ENCODE measurements around the gene KRTAP2-1.
"Not testable (repeated sequence)": the region's sequence is repeated elsewhere in the genome, so short reads cannot be mapped to it uniquely, and the experiment has no call there.

KRTAP2-1 gene

DNA sequence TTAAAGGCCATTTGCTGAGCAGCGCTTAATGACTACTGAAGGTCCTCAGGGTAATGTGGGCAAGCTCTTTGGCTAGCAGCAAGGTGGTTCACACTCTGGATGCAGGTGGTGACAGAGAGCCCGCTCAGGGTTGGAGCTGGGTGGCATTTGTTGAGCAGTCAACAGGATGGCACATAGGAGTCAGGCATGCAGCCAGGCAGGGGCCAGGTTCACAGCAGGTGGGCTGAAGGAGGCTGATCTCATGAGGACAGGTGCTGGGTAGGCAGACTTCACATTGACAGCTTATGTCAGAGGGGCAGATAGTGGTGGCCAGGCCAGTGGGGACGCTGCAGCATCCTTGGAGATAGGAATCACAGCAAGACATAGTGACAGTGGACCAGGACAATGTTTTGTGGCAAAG is 42.7 kb downstream of the KRTAP2-1 start:
- Histone ChIP-seq H3K9ac (ENCODE audit: low read depth, low read length) (no peak overlapping the region), H2AFZ (ENCODE audit: low read depth, low read length) (no peak overlapping the region), H3K79me2 (ENCODE audit: insufficient read depth, low read length) (no peaks in the 10 kb centered on the region), H3K9me3 (ENCODE audit: insufficient read depth, low read length, severe bottlenecking) (no peaks in the 10 kb centered on the region), H3K4me3 (ENCODE audit: low read depth in 1 of 2, low read length in 2 of 2) (no peak overlapping the region), H3K36me3 (ENCODE audit: insufficient read depth, low read length) (no peaks in the 10 kb centered on the region), H3K27me3 (ENCODE audit: insufficient read depth, low read length, poor library complexity) (peaks cover 31% of the 10 kb centered on the region), H3K4me1 (ENCODE audit: insufficient read depth, low read length) (no peaks in the 10 kb centered on the region), H3K27ac (ENCODE audit: low read length) (no peak overlapping the region), H3K4me2 (ENCODE audit: insufficient read depth, low read length) (no peak overlapping the region), H4K20me1 (ENCODE audit: insufficient read depth, low read length) (no peaks in the 10 kb centered on the region)
- no peak for DNase-seq
- TF ChIP-seq, protein P1, sequence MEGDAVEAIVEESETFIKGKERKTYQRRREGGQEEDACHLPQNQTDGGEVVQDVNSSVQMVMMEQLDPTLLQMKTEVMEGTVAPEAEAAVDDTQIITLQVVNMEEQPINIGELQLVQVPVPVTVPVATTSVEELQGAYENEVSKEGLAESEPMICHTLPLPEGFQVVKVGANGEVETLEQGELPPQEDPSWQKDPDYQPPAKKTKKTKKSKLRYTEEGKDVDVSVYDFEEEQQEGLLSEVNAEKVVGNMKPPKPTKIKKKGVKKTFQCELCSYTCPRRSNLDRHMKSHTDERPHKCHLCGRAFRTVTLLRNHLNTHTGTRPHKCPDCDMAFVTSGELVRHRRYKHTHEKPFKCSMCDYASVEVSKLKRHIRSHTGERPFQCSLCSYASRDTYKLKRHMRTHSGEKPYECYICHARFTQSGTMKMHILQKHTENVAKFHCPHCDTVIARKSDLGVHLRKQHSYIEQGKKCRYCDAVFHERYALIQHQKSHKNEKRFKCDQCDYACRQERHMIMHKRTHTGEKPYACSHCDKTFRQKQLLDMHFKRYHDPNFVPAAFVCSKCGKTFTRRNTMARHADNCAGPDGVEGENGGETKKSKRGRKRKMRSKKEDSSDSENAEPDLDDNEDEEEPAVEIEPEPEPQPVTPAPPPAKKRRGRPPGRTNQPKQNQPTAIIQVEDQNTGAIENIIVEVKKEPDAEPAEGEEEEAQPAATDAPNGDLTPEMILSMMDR (IDR thresholded peaks at IDR 0.05; ENCODE audit: borderline replicate concordance, extremely low read depth, low read length, poor library complexity, severe bottlenecking), result no peak
- no peak for TF ChIP-seq EZH2 (IDR thresholded peaks at IDR 0.05; ENCODE audit: borderline replicate concordance, low read depth, low read length, severe bottlenecking)
- no peak for ATAC-seq (ENCODE audit: insufficient read depth, low read depth)

DNA sequence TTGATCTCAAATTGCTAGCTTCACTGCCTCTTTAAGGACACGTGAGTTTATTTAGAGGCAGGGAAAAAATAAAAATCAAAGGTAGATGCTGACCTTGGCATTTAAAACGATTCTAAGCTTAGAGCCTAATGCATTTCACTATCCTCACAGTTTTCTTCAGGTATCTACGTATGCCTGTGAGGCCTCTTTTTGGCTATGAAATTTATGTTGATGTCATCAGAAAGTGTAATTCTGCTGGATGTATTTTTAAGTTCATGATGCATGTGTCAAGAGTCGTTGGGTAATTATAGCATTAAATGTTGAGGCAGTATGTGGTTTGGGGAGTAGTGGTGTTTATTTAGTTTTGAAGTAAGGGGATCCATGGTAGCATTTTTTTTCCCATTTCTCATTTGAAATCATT is 43.2 kb downstream of the KRTAP2-1 start:
- DNase-seq, result no peak
- no peaks in the 10 kb centered on the region for H3K4me1 ChIP-seq (ENCODE audit: insufficient read depth, low read length)
- H3K36me3 ChIP-seq (ENCODE audit: insufficient read depth, low read length), result no peaks in the 10 kb centered on the region
- H3K9me3 ChIP-seq (ENCODE audit: insufficient read depth, low read length, severe bottlenecking), result no peaks in the 10 kb centered on the region
- no peak overlapping the region for H3K4me2 ChIP-seq (ENCODE audit: insufficient read depth, low read length)
- no peak overlapping the region for H3K9ac ChIP-seq (ENCODE audit: low read depth, low read length)
- no peaks in the 10 kb centered on the region for H4K20me1 ChIP-seq (ENCODE audit: insufficient read depth, low read length)
- peaks cover 31% of the 10 kb centered on the region for H3K27me3 ChIP-seq (ENCODE audit: insufficient read depth, low read length, poor library complexity)
- H2AFZ ChIP-seq (ENCODE audit: low read depth, low read length), result no peak overlapping the region
- no peak overlapping the region for H3K4me3 ChIP-seq (ENCODE audit: low read depth in 1 of 2, low read length in 2 of 2)
- TF ChIP-seq EZH2 (IDR thresholded peaks at IDR 0.05; ENCODE audit: borderline replicate concordance, low read depth, low read length, severe bottlenecking), result no peak
- TF ChIP-seq, protein P1 (IDR thresholded peaks at IDR 0.05; ENCODE audit: borderline replicate concordance, extremely low read depth, low read length, poor library complexity, severe bottlenecking), result no peak
- H3K79me2 ChIP-seq (ENCODE audit: insufficient read depth, low read length), result no peaks in the 10 kb centered on the region
- H3K27ac ChIP-seq (ENCODE audit: low read length), result no peak overlapping the region
- no peak for ATAC-seq (ENCODE audit: insufficient read depth, low read depth)

DNA sequence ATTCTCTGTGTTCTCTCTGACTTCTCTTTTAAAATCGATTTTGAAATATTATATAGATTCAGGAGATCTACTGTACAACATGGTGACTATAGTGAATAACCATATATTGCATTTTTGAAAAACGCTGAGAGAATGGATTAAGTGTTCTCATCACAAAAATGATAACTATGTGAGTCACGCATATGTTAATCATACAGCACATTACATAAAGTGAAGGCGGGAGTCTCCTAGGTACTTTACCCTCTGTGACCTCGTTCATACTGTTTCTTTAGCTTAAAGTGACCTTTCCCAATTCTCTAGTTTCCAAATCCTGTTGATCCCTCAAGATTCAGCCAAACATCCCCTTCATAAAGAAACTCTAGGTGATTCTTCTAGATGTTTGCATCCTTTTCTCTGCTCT is 44.3 kb downstream of the KRTAP2-1 start:
- H3K9ac ChIP-seq (ENCODE audit: low read depth, low read length), result no peak overlapping the region
- H3K9me3 ChIP-seq (ENCODE audit: insufficient read depth, low read length, severe bottlenecking), result no peaks in the 10 kb centered on the region
- no peak overlapping the region for H3K4me2 ChIP-seq (ENCODE audit: insufficient read depth, low read length)
- DNase-seq (no peak), ATAC-seq (ENCODE audit: insufficient read depth, low read depth) (no peak)
- no peaks in the 10 kb centered on the region for H3K36me3 ChIP-seq (ENCODE audit: insufficient read depth, low read length)
- TF ChIP-seq, protein P1 (IDR thresholded peaks at IDR 0.05; ENCODE audit: borderline replicate concordance, extremely low read depth, low read length, poor library complexity, severe bottlenecking), result no peak
- no peak for TF ChIP-seq EZH2 (IDR thresholded peaks at IDR 0.05; ENCODE audit: borderline replicate concordance, low read depth, low read length, severe bottlenecking)
- no peak overlapping the region for H3K4me3 ChIP-seq (ENCODE audit: low read depth in 1 of 2, low read length in 2 of 2)
- H3K27me3 ChIP-seq (ENCODE audit: insufficient read depth, low read length, poor library complexity), result peaks cover 27% of the 10 kb centered on the region
- H4K20me1 ChIP-seq (ENCODE audit: insufficient read depth, low read length), result no peaks in the 10 kb centered on the region
- no peak overlapping the region for H3K27ac ChIP-seq (ENCODE audit: low read length)
- H3K79me2 ChIP-seq (ENCODE audit: insufficient read depth, low read length), result no peaks in the 10 kb centered on the region
- H3K4me1 ChIP-seq (ENCODE audit: insufficient read depth, low read length), result no peaks in the 10 kb centered on the region
- no peak overlapping the region for H2AFZ ChIP-seq (ENCODE audit: low read depth, low read length)

DNA sequence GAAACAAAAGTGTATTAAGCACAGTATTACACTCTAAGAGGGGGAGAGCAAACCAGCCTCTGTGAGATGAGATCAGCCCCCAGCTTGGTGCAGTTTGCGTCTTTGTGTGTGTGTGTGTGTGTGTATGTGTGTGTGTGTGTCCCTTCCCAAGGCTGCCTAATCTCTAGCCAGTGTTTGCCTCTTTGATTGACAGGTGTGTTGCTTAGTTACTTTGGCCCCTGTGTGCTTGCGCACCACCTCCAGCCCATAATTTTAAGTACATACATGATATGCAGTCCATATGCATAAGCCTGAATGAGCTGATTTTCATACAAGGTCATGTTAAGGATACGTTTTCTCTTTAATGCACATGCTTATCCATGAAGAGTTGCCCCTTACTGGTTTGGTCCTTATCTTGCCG is 45.3 kb downstream of the KRTAP2-1 start:
- H3K4me3 ChIP-seq (ENCODE audit: low read depth in 1 of 2, low read length in 2 of 2), result no peak overlapping the region
- H2AFZ ChIP-seq (ENCODE audit: low read depth, low read length), result no peak overlapping the region
- no peaks in the 10 kb centered on the region for H3K4me1 ChIP-seq (ENCODE audit: insufficient read depth, low read length)
- no peaks in the 10 kb centered on the region for H4K20me1 ChIP-seq (ENCODE audit: insufficient read depth, low read length)
- no peak overlapping the region for H3K27ac ChIP-seq (ENCODE audit: low read length)
- H3K36me3 ChIP-seq (ENCODE audit: insufficient read depth, low read length), result no peaks in the 10 kb centered on the region
- no peak overlapping the region for H3K9ac ChIP-seq (ENCODE audit: low read depth, low read length)
- peaks cover 37% of the 10 kb centered on the region for H3K27me3 ChIP-seq (ENCODE audit: insufficient read depth, low read length, poor library complexity)
- no peak for DNase-seq
- no peaks in the 10 kb centered on the region for H3K79me2 ChIP-seq (ENCODE audit: insufficient read depth, low read length)
- TF ChIP-seq, protein P1 (IDR thresholded peaks at IDR 0.05; ENCODE audit: borderline replicate concordance, extremely low read depth, low read length, poor library complexity, severe bottlenecking), result no peak
- TF ChIP-seq EZH2 (IDR thresholded peaks at IDR 0.05; ENCODE audit: borderline replicate concordance, low read depth, low read length, severe bottlenecking), result no peak
- ATAC-seq (ENCODE audit: insufficient read depth, low read depth), result no peak
- no peaks in the 10 kb centered on the region for H3K9me3 ChIP-seq (ENCODE audit: insufficient read depth, low read length, severe bottlenecking)
- H3K4me2 ChIP-seq (ENCODE audit: insufficient read depth, low read length), result no peak overlapping the region

DNA sequence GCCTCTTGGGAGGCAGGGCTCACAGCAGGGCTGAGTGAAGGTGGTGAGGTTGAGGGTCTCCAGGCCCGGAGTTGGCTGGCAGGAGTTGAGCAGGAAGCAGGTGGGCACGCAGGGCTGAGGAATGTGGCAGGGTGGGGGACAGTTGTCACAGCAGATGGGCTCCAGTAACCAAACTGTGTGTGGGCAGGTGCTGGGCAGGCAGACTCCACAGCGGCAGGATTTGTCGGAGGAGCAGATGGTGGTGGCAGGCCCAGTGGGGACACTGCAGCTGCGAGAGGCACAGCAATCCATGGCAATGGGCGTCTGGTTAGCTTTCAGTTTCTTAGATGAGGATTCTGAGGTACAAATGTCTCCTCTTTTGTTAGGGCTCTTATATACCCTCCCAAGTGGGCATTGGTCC is 47.6 kb downstream of the KRTAP2-1 start, which contains the start of gene KRTAP3-2:
TSS of gene KRTAP3-2 (minus strand) at position 344 of the 400 bp plus-strand sequence. CDS start at position 291, 53 bp downstream.
- H3K4me3 ChIP-seq (ENCODE audit: low read depth in 1 of 2, low read length in 2 of 2); H3K9me3 ChIP-seq (ENCODE audit: insufficient read depth, low read length, severe bottlenecking); H3K4me2 ChIP-seq (ENCODE audit: insufficient read depth, low read length); H3K36me3 ChIP-seq (ENCODE audit: insufficient read depth, low read length); H2AFZ ChIP-seq (ENCODE audit: low read depth, low read length); H4K20me1 ChIP-seq (ENCODE audit: insufficient read depth, low read length); H3K9ac ChIP-seq (ENCODE audit: low read depth, low read length); H3K4me1 ChIP-seq (ENCODE audit: insufficient read depth, low read length); H3K79me2 ChIP-seq (ENCODE audit: insufficient read depth, low read length); ATAC-seq (ENCODE audit: insufficient read depth, low read depth); H3K27ac ChIP-seq (ENCODE audit: low read length); DNase-seq: not testable (repeated sequence)
- H3K27me3 ChIP-seq (ENCODE audit: insufficient read depth, low read length, poor library complexity), result peaks cover 34% of the 10 kb centered on the region
